Stimulated activated memory B cell treated with anti-CD40 and anti-IgM and Interleukin-4, amounts not matched to agents 10 μg/mL and 1 μg/mL and 100 μg/mL, for 72 hours (primary cell): ENCODE data around the gene TULP1.
"Not testable (repeated sequence)": the region's sequence is repeated elsewhere in the genome, so short reads cannot be mapped to it uniquely, and the experiment has no call there.

Source experiments
- ATAC-seq: fragments of 150-1000 bp; cut with Tn5 transposase; 2 replicates; pipeline ENCODE4 v1.10.0; 2021
- H3K27ac Mint-ChIP-seq: one replicate; pipeline ENCODE4 v1.8.0; 2022; ENCODE audit warnings: mild to moderate bottlenecking, mixed read lengths
- H3K27me3 Mint-ChIP-seq: one replicate; pipeline ENCODE4 v1.8.0; 2022; ENCODE audit warnings: mixed read lengths
- H3K36me3 Mint-ChIP-seq: one replicate; pipeline ENCODE4 v1.8.0; 2022; ENCODE audit warnings: mixed read lengths
- H3K4me1 Mint-ChIP-seq: one replicate; pipeline ENCODE4 v1.8.0; 2022; ENCODE audit warnings: mixed read lengths
- H3K4me3 Mint-ChIP-seq: one replicate; pipeline ENCODE4 v1.8.0; 2022; ENCODE audit warnings: mild to moderate bottlenecking, moderate library complexity, mixed read lengths
- H3K9me3 Mint-ChIP-seq: one replicate; pipeline ENCODE4 v1.8.0; 2022; ENCODE audit warnings: mixed read lengths

The TULP1 gene

DNA sequence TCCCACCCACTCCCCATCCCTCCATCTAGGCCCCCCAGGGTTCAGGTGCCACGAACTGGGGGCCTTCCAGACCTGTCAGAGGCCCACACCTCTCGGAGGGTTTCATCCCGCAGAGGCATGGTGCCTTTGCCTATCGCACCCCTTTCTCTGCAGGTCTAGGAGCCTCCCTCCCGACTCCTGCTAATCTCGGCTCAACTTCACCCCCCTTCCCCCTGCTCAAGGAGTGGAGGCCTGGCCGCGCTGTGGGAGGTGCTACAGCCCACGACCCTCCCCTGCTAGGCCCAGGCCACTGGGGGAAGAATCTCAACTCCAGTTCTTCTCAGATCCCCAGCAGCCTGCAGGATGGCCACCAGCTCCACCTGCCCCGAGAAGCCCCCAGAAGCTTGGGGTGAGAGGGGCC is at the start of gene TULP1:
TULP1 (minus strand) TSS at position 157 of the 400 bp plus-strand sequence; CDS start at position 119, 38 bp downstream.
- Mint-ChIP-seq H3K27ac (no peak within 1 kb of the TSS), H3K4me1 (peaks cover 21% of the 10 kb centered on the region), H3K4me3 (no peak within 1 kb of the TSS), H3K36me3 (no peaks in the 10 kb centered on the region), H3K27me3 (peaks cover 61% of the 10 kb centered on the region), H3K9me3 (no peaks in the 10 kb centered on the region)
- no peak for ATAC-seq

DNA sequence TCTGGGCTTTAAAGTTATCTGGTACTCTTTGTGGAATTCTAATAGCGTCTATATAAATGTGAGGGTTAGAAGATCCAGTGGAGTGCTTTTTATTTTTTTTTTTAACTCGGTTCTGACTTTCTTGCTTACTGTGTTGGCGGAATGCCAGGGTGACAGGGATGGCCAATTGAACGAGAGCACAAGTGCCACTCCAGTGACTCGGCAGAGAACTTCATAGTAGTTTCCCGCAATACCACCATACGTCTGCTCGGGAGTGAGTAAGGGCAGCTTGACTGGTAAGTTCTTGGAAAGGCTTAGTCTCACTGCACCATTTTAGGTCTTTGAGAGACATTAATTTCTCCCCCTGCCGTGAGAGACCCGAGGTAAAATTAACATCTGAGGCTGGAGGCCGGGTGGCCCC is 49.4 kb upstream of the TULP1 start:
- Mint-ChIP-seq H3K4me1 (peaks cover 13% of the 10 kb centered on the region), H3K27me3 (peaks cover 76% of the 10 kb centered on the region), H3K36me3 (no peaks in the 10 kb centered on the region), H3K9me3 (no peaks in the 10 kb centered on the region), H3K4me3 (no peak overlapping the region), H3K27ac (no peak overlapping the region)
- no peak for ATAC-seq

DNA sequence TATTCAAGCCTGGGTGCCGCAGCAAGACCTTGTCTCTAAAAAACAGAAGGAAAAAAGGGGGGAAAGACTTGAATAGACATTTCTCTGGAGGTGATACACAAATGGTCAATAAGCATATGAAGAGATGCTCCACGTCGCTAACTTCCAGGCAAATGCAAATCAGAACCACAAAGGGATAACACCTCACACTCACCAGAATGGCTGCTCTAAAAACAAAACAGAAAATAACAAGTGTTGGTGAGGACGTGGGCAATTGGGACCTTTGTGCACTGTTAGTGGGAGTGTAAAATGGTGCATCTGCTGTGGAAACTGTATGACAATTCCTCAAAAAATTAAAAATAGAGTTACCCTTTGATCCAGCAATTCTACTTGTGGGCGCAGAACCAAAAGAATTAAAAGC is 48.4 kb upstream of the TULP1 start:
- peaks cover 66% of the 10 kb centered on the region for H3K27me3 Mint-ChIP-seq
- H3K4me3 Mint-ChIP-seq = no peak overlapping the region
- no peaks in the 10 kb centered on the region for H3K9me3 Mint-ChIP-seq
- H3K4me1 Mint-ChIP-seq = peaks cover 13% of the 10 kb centered on the region
- H3K27ac Mint-ChIP-seq = no peak overlapping the region
- no peaks in the 10 kb centered on the region for H3K36me3 Mint-ChIP-seq
- ATAC-seq = no peak

GRCh38 chr6:35558571-35558970 is 45.9 kb upstream of the TULP1 start:
- no peak overlapping the region for H3K4me3 Mint-ChIP-seq
- peaks cover 69% of the 10 kb centered on the region for H3K27me3 Mint-ChIP-seq
- H3K27ac Mint-ChIP-seq = no peak overlapping the region
- ATAC-seq = no peak
- H3K36me3 Mint-ChIP-seq = no peaks in the 10 kb centered on the region
- H3K4me1 Mint-ChIP-seq = peaks cover 13% of the 10 kb centered on the region
- H3K9me3 Mint-ChIP-seq = no peaks in the 10 kb centered on the region

GRCh38 chr6:35557239-35557638 is 44.5 kb upstream of the TULP1 start:
- Mint-ChIP-seq H3K27ac (no peak overlapping the region), H3K9me3 (no peaks in the 10 kb centered on the region), H3K4me3 (no peak overlapping the region), H3K27me3 (peaks cover 61% of the 10 kb centered on the region), H3K4me1 (peaks cover 13% of the 10 kb centered on the region), H3K36me3 (no peaks in the 10 kb centered on the region)
- ATAC-seq = no peak

GRCh38 chr6:35554811-35555210 is 42.1 kb upstream of the TULP1 start:
- Mint-ChIP-seq H3K9me3 (peaks cover 5% of the 10 kb centered on the region), H3K36me3 (peaks cover 8% of the 10 kb centered on the region), H3K4me3 (no peak overlapping the region), H3K27ac (no peak overlapping the region), H3K27me3 (peaks cover 66% of the 10 kb centered on the region), H3K4me1 (peaks cover 6% of the 10 kb centered on the region)
- no peak for ATAC-seq

- Mint-ChIP-seq H3K4me1 (no peaks in the 10 kb centered on the region), H3K36me3 (peaks cover 11% of the 10 kb centered on the region), H3K27ac (no peak overlapping the region), H3K27me3 (peaks cover 67% of the 10 kb centered on the region), H3K9me3 (peaks cover 6% of the 10 kb centered on the region), H3K4me3 (no peak overlapping the region)
- ATAC-seq = no peak
These were observed 40.6 kb upstream of the TULP1 start for GRCh38 chr6:35553315-35553714.

DNA sequence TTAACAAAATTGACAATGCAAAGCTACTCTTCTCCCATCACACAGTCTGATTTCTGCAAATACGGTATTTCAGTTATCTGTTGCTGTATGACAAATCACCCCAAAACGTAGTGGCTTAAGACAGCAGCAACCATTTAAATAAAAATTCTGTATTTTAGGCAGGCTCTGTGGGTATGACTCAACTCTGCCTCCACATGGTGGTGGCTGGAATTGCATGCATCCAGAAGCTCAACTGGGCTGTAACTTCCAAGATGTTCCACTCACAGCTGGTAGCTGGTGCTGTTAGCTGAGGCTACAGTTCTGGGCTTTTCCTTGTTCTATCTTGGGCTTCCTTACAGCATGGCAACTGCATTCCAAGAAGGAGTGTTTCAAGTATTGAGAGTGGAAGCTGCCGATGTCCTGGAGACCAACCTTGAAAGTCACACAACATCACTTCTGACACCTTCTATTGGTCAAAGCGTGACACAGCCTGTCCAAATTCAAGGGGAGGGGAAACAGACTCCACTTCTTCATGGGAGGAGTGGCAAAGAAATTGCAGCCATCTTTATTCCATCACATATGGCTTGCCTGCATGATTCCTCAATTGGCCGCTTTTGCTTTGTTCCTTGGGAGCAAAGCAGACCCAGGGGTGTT is 39.7 kb upstream of the TULP1 start:
- H3K27ac Mint-ChIP-seq = no peak overlapping the region
- peaks cover 71% of the 10 kb centered on the region for H3K27me3 Mint-ChIP-seq
- H3K9me3 Mint-ChIP-seq = peaks cover 6% of the 10 kb centered on the region
- ATAC-seq = no peak
- H3K4me1 Mint-ChIP-seq = no peaks in the 10 kb centered on the region
- peaks cover 11% of the 10 kb centered on the region for H3K36me3 Mint-ChIP-seq
- H3K4me3 Mint-ChIP-seq = no peak overlapping the region

DNA sequence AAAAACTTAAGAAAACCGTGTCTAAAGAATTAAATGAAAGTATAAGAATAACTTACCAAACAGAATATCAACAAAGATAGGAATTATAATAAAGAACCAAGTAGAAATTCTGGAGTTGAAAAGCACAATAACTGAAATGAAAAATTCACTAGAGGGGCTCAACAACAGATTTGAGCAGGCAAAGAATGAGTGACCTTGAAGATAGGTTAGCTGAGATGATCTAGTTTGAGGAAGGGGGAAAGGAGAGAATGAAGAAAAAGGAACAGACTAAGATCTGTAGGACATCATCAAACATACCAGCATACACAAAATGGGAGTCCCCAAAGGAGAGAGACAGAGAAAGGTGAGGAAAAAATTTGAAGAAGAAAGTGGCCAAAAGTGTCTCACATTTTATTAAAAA is 37.7 kb upstream of the TULP1 start:
- H3K36me3 Mint-ChIP-seq = peaks cover 11% of the 10 kb centered on the region
- peaks cover 72% of the 10 kb centered on the region for H3K27me3 Mint-ChIP-seq
- no peak overlapping the region for H3K4me3 Mint-ChIP-seq
- H3K4me1 Mint-ChIP-seq = no peaks in the 10 kb centered on the region
- H3K27ac Mint-ChIP-seq = no peak overlapping the region
- ATAC-seq = no peak
- H3K9me3 Mint-ChIP-seq = peaks cover 6% of the 10 kb centered on the region

- peaks cover 6% of the 10 kb centered on the region for H3K9me3 Mint-ChIP-seq
- no peaks in the 10 kb centered on the region for H3K4me1 Mint-ChIP-seq
- no peak for ATAC-seq
- H3K4me3 Mint-ChIP-seq = no peak overlapping the region
- no peak overlapping the region for H3K27ac Mint-ChIP-seq
- H3K36me3 Mint-ChIP-seq = peaks cover 11% of the 10 kb centered on the region
- peaks cover 64% of the 10 kb centered on the region for H3K27me3 Mint-ChIP-seq
These were observed 35.0 kb upstream of the TULP1 start for GRCh38 chr6:35547676-35548075.

- no peak for ATAC-seq
- Mint-ChIP-seq H3K4me1 (no peaks in the 10 kb centered on the region), H3K9me3 (peaks cover 5% of the 10 kb centered on the region), H3K27me3 (peaks cover 45% of the 10 kb centered on the region), H3K36me3 (peaks cover 3% of the 10 kb centered on the region), H3K27ac (no peak overlapping the region), H3K4me3 (no peak overlapping the region)
These were observed 32.2 kb upstream of the TULP1 start for GRCh38 chr6:35544769-35545361.

- H3K27me3 Mint-ChIP-seq = peaks cover 35% of the 10 kb centered on the region
- H3K4me1 Mint-ChIP-seq = no peaks in the 10 kb centered on the region
- H3K9me3 Mint-ChIP-seq = peaks cover 4% of the 10 kb centered on the region
- no peak for ATAC-seq
- H3K4me3 Mint-ChIP-seq = no peak overlapping the region
- H3K27ac Mint-ChIP-seq = no peak overlapping the region
- no peaks in the 10 kb centered on the region for H3K36me3 Mint-ChIP-seq
These were observed 30.9 kb upstream of the TULP1 start for GRCh38 chr6:35543459-35544193.

DNA sequence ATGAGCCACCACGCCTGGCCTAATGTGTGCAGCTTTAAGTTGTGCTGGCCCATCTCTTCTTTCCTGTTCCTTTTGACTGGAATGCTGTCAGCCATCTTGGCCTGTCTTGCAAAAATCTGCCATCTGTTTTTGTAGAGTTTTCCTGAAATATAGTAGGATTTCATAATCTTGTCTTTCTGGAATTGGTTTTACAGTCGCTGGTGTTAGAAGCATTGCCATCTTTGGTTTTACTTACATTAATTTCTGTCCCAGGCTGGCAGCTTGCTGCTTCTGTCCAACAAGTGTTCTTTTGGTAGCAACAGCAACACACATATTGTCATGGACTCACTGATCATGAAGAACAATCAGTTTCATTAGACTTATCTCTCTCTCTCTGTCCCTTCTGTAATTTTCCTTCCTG is 29.1 kb upstream of the TULP1 start:
- Mint-ChIP-seq H3K27me3 (peaks cover 20% of the 10 kb centered on the region), H3K27ac (no peak overlapping the region)
- ATAC-seq = no peak

GRCh38 chr6:35539223-35539622 is 26.5 kb upstream of the TULP1 start:
- Mint-ChIP-seq H3K27me3 (peaks cover 26% of the 10 kb centered on the region), H3K9me3 (peaks cover 4% of the 10 kb centered on the region), H3K36me3 (no peaks in the 10 kb centered on the region), H3K27ac (no peak overlapping the region), H3K4me1 (no peaks in the 10 kb centered on the region), H3K4me3 (no peak overlapping the region)
- ATAC-seq = no peak

More for the DNA sequence above, 29.1 kb upstream of the TULP1 start:
- Mint-ChIP-seq H3K4me1 (no peaks in the 10 kb centered on the region), H3K9me3 (peaks cover 4% of the 10 kb centered on the region), H3K4me3 (no peak overlapping the region), H3K36me3 (no peaks in the 10 kb centered on the region)

DNA sequence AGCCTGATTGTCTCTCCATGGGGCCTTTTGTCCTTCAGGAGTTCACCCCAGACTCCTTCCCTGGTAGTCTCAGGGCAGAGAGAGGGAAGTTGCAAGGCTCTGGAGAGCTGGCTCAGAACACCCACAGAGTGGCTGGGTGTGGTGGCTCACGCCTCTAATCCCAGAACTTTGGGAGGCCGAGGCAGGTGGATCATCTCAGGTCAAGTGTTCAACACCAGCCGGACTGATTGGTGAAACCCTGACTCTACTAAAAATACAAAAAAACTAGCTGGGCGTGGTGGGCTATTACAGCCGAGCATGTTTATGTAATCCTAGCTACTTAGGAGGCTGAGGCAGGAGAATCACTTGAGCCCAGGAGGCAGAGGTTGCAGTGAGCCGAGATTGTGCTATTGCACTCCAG is 23.2 kb upstream of the TULP1 start:
- H3K36me3 Mint-ChIP-seq = not testable (repeated sequence)

More for the DNA sequence above, 23.2 kb upstream of the TULP1 start:
- H3K9me3 Mint-ChIP-seq, H3K27ac Mint-ChIP-seq, H3K4me1 Mint-ChIP-seq, ATAC-seq, H3K4me3 Mint-ChIP-seq: not testable (repeated sequence)
- H3K27me3 Mint-ChIP-seq = peaks cover 47% of the 10 kb centered on the region
